HCT116 (cell line): Measurements from ENCODE around the gene MEF2D. TPM values are rescaled to one million over a fixed set of nuclear protein-coding genes. Genes with fewer than 3 reads are reported as not detected.

Experiments used
- ATAC-seq: fragments of 200-7000 bp; cut with Tn5 transposase; 2 replicates; pipeline ENCODE4 v1.9.1; 2020; ENCODE audit warnings: mild to moderate bottlenecking, moderate library complexity
- BruUV-seq: library from RNA; stranded (reverse); fragments of 400-500 nt; replicated peaks from 2 replicates; lab custom pipeline; 2021; lab: Mats Ljungman, UMichigan
- CTCF ChIA-PET: fragments of 300-600 bp; sonication (Branson Sonifier 250); formaldehyde crosslinking; loops from one replicate; lab custom pipeline; 2021; ENCODE audit warnings: antibody characterized with exemption; lab: Charles Lee
- POLR2A ChIA-PET: fragments of 300-600, 350-600 bp; sonication (Branson Sonifier 250); formaldehyde crosslinking; loops from one replicate; lab custom pipeline; 2021; ENCODE audit warnings: antibody characterized with exemption; lab: Charles Lee
- RAD21 ChIA-PET, 2 experiments: fragments of 300-600 bp; sonication (Branson Sonifier 250); formaldehyde crosslinking; loops; one replicate each; lab custom pipeline; 2023; ENCODE audit warnings: low total read pairs in 2 of 2; ENCODE audit not compliant: uncharacterized antibody in 2 of 2, unreplicated experiment in 2 of 2, low non-redundant PET in 1 of 2; lab: Charles Lee
- DNase-seq: peaks from one replicate; pipeline ENCODE4 v3.0.0-alpha.2; 2010; ENCODE audit warnings: low read depth, low spot score
- H2AFZ ChIP-seq: fragments of 200-600 bp; shearing (Covaris generic), sonication (generic); 2 replicates; pipeline ENCODE4 v1.6.1; 2017; ENCODE audit warnings: low read depth, mixed run types, mixed read lengths, antibody characterized with exemption, low read length; ENCODE audit not compliant: poor library complexity, severe bottlenecking
- H3K27ac ChIP-seq: 2 replicates; pipeline ENCODE4 v1.5.1; 2012; ENCODE audit warnings: low read depth, low read length
- H3K27me3 ChIP-seq: fragments of 200-600 bp; sonication (generic); 2 replicates; pipeline ENCODE4 v1.6.1; 2016; ENCODE audit warnings: mixed run types, low read length, mixed read lengths; ENCODE audit not compliant: insufficient read depth
- H3K36me3 ChIP-seq, 2 experiments: fragments of 200-500 bp in 1 of 2; fragments of 200-600 bp in 1 of 2; sonication (Bioruptor generic) in 1 of 2; sonication (generic) in 1 of 2; 2 replicates each; pipeline versions ENCODE4 v1.5.1 to v1.6.1; 2014 to 2016; ENCODE audit warnings: low read length in 2 of 2, inconsistent platforms in 1 of 2, mixed read lengths in 1 of 2, mixed run types in 1 of 2; ENCODE audit not compliant: insufficient read depth in 2 of 2, control insufficient read depth in 1 of 2
- H3K4me1 ChIP-seq, 2 experiments: fragments of 200-600 bp in 1 of 2; sonication (generic) in 1 of 2; 2 replicates each; pipeline versions ENCODE4 v1.5.1 to v1.6.1; 2012 to 2017; ENCODE audit warnings: low read length in 2 of 2, inconsistent platforms in 1 of 2, mild to moderate bottlenecking in 1 of 2, mixed read lengths in 1 of 2, mixed run types in 1 of 2, moderate library complexity in 1 of 2; ENCODE audit not compliant: insufficient read depth in 2 of 2, control insufficient read depth in 1 of 2
- H3K4me2 ChIP-seq: fragments of 200-600 bp; sonication (generic); 2 replicates; pipeline ENCODE4 v1.6.1; 2017; ENCODE audit warnings: mixed run types, low read length, mixed read lengths
- H3K4me3 ChIP-seq, 2 experiments: fragments of 200-600 bp in 1 of 2; sonication (generic) in 1 of 2; replicated peaks in 1 of 2; 2 replicates each; pipeline ENCODE4 v1.5.1; 2011 to 2016; ENCODE audit warnings: low read length in 2 of 2, control low read depth in 1 of 2, low read depth in 1 of 2, mild to moderate bottlenecking in 1 of 2, mixed read lengths in 1 of 2, mixed run types in 1 of 2
- H3K79me2 ChIP-seq: fragments of 200-600 bp; sonication (generic); 2 replicates; pipeline ENCODE4 v1.6.1; 2017; ENCODE audit warnings: mild to moderate bottlenecking, mixed run types, low read length, moderate library complexity, mixed read lengths; ENCODE audit not compliant: insufficient read depth
- H3K9ac ChIP-seq: fragments of 200-600 bp; sonication (generic); 2 replicates; pipeline ENCODE4 v1.6.1; 2016; ENCODE audit warnings: low read length, mixed read lengths
- H3K9me2 ChIP-seq: fragments of 200-600 bp; sonication (generic), shearing (Covaris generic); 2 replicates; pipeline ENCODE4 v1.6.1; 2017; ENCODE audit warnings: mixed run types, mild to moderate bottlenecking, moderate library complexity; ENCODE audit not compliant: insufficient read depth
- H3K9me3 ChIP-seq, 2 experiments: fragments of 200-500 bp in 1 of 2; fragments of 200-600 bp in 1 of 2; sonication (Bioruptor generic) in 1 of 2; sonication (generic) in 1 of 2; 2 replicates each; pipeline ENCODE4 v1.6.1; 2014 to 2017; ENCODE audit warnings: low read length in 2 of 2, mixed read lengths in 2 of 2, inconsistent platforms in 1 of 2, low read depth in 1 of 2, mild to moderate bottlenecking in 1 of 2, mixed run types in 1 of 2, moderate library complexity in 1 of 2; ENCODE audit not compliant: control insufficient read depth in 1 of 2, insufficient read depth in 1 of 2
- H4K20me1 ChIP-seq: fragments of 200-600 bp; sonication (generic), shearing (Covaris generic); 2 replicates; pipeline ENCODE4 v1.6.1; 2017; ENCODE audit warnings: mixed run types, mild to moderate bottlenecking, moderate library complexity; ENCODE audit not compliant: insufficient read depth
- ATF3 ChIP-seq: IDR thresholded peaks from 2 replicates; pipeline ENCODE4 v1.6.1; 2012
- EGR1 ChIP-seq: IDR thresholded peaks from 2 replicates; pipeline ENCODE4 v1.6.1; 2012; ENCODE audit warnings: low read depth
- ELF1 ChIP-seq: IDR thresholded peaks from 2 replicates; pipeline ENCODE4 v1.6.1; 2012; ENCODE audit warnings: low read depth, borderline replicate concordance
- EZH2phosphoT487 ChIP-seq: fragments of 200-600 bp; IDR thresholded peaks from 2 replicates; pipeline ENCODE4 v1.6.1; 2018; ENCODE audit warnings: antibody characterized with exemption, borderline replicate concordance
- FOSL1 ChIP-seq: IDR thresholded peaks from 2 replicates; pipeline ENCODE4 v1.6.1; 2012; ENCODE audit warnings: low read depth
- JUND ChIP-seq: IDR thresholded peaks from 2 replicates; pipeline ENCODE4 v1.6.1; 2012
- POLR2AphosphoS5 ChIP-seq: IDR thresholded peaks from 2 replicates; pipeline ENCODE4 v1.6.1; 2011; ENCODE audit warnings: mild to moderate bottlenecking, low read depth, low read length, moderate library complexity
- RAD21 ChIP-seq: IDR thresholded peaks from 2 replicates; pipeline ENCODE4 v1.6.1; 2012; ENCODE audit warnings: low read depth, mild to moderate bottlenecking
- REST ChIP-seq: IDR thresholded peaks from 2 replicates; pipeline ENCODE4 v1.6.1; 2012; ENCODE audit warnings: low read depth
- SIN3A ChIP-seq: IDR thresholded peaks from 2 replicates; pipeline ENCODE4 v1.6.1; 2012; ENCODE audit warnings: low read depth
- SP1 ChIP-seq: IDR thresholded peaks from 2 replicates; pipeline ENCODE4 v1.6.1; 2012; ENCODE audit warnings: low read depth
- TCF7L2 ChIP-seq: IDR thresholded peaks from 2 replicates; pipeline ENCODE4 v1.7.0; 2011; ENCODE audit warnings: borderline replicate concordance, inconsistent platforms; ENCODE audit not compliant: insufficient read depth, insufficient read length; ENCODE audit errors: extremely low read depth
- ZNF274 ChIP-seq: fragments of 200-500 bp; sonication (Bioruptor generic); IDR thresholded peaks from 2 replicates; pipeline ENCODE4 v1.6.1; 2014; ENCODE audit warnings: mild to moderate bottlenecking, low read depth, low read length, inconsistent platforms
- intact Hi-C: fragments of 100-400 bp; cut with micrococcal nuclease; formaldehyde crosslinking; loops from 2 replicates; pipeline ENCODE4 v1.10.0; 2022
- total RNA-seq: library from RNA; stranded (reverse); gene quantifications from one replicate; pipeline ENCODE4 v1.2.1, GENCODE V29; 2021; ENCODE audit not compliant: unreplicated experiment
- TF ChIP-seq, protein P1 (sequence below): IDR thresholded peaks from 2 replicates; pipeline ENCODE4 v1.6.1; 2011; ENCODE audit warnings: mild to moderate bottlenecking, low read length, moderate library complexity; ENCODE audit not compliant: insufficient replicate concordance; ENCODE audit errors: extremely low read depth

The MEF2D gene
- total RNA-seq, 1 experiment from 2014 or later: 44.2 TPM

- CTCF ChIA-PET: no interaction called here
- TF ChIP-seq EGR1 (no peak), ATF3 (no peak), ZNF274 (no peak), SP1 (no peak), EZH2phosphoT487 (no peak), ELF1 (no peak), RAD21 (no peak)
- H3K4me3 ChIP-seq: no peak overlapping the region
- no peaks in the 10 kb centered on the region for H4K20me1 ChIP-seq
- POLR2A ChIA-PET: no interaction called here
- no peak overlapping the region for H3K27ac ChIP-seq
- H3K4me2 ChIP-seq: no peak overlapping the region
- no peaks in the 10 kb centered on the region for H3K9me3 ChIP-seq
- no peak overlapping the region for H3K9ac ChIP-seq
- no peaks in the 10 kb centered on the region for H3K9me2 ChIP-seq
- no TSS peak for BruUV-seq
- no peaks in the 10 kb centered on the region for H3K27me3 ChIP-seq
- ATAC-seq (no peak), DNase-seq (no peak)
- no peak overlapping the region for H2AFZ ChIP-seq
- RAD21 ChIA-PET: no interaction called here
- H3K79me2 ChIP-seq: peaks cover 59% of the 10 kb centered on the region
- peaks cover 0 to 13% of the 10 kb centered on the region in 2 experiments; a peak in 1 of 4 replicates for H3K36me3 ChIP-seq
- intact Hi-C loops: no loop called here
- H3K4me1 ChIP-seq: peaks cover 8 to 38% of the 10 kb centered on the region in 2 experiments; a peak in 3 of 4 replicates
These were observed 83.1 kb downstream of the MEF2D start for GRCh38 chr1:156417401-156418020.

DNA sequence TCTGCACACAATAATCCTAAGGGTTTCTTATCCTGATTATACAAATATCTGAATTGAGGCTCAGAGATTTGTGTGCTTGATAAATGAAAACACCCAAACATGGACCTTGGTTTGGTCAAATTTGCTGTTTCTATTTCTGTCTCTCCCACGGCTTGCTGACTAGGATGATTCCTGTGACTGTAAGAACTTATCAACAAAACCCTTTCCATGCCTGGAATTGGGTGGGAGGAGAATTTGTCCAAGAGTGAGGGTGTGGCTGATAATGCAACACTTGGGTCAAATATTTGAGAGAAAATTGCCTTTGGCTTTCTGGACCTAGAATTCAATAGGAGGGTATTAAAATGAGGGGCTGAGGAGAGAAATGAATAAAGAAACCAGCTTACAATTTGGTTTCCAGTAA, 83.6 kb downstream of the MEF2D start:
- no peak overlapping the region for H3K4me2 ChIP-seq
- intact Hi-C loops: no loop called here
- ChIA-PET CTCF (no interaction called here), RAD21 (no interaction called here), POLR2A (no interaction called here)
- H2AFZ ChIP-seq: no peak overlapping the region
- no peaks in the 10 kb centered on the region for H3K9me3 ChIP-seq
- no peak overlapping the region for H3K4me3 ChIP-seq
- no peaks in the 10 kb centered on the region for H3K27me3 ChIP-seq
- peaks cover 59% of the 10 kb centered on the region for H3K79me2 ChIP-seq
- H3K9ac ChIP-seq: no peak overlapping the region
- peaks cover 0 to 18% of the 10 kb centered on the region in 2 experiments; a peak in 1 of 4 replicates for H3K36me3 ChIP-seq
- no peak for ATAC-seq
- no peak overlapping the region for H3K27ac ChIP-seq
- peaks cover 3 to 32% of the 10 kb centered on the region in 2 experiments; a peak in 2 of 4 replicates for H3K4me1 ChIP-seq
- no TSS peak for BruUV-seq
- no peaks in the 10 kb centered on the region for H4K20me1 ChIP-seq
- no peaks in the 10 kb centered on the region for H3K9me2 ChIP-seq
- no peak for DNase-seq
- TF ChIP-seq EZH2phosphoT487: no peak
- TF ChIP-seq FOSL1: no peak
- TF ChIP-seq JUND: no peak
- no peak for TF ChIP-seq TCF7L2
- no peak for TF ChIP-seq POLR2AphosphoS5
- no peak for TF ChIP-seq SIN3A
- no peak for TF ChIP-seq ATF3
- TF ChIP-seq REST: no peak
- TF ChIP-seq ZNF274: no peak
- TF ChIP-seq, protein P1, sequence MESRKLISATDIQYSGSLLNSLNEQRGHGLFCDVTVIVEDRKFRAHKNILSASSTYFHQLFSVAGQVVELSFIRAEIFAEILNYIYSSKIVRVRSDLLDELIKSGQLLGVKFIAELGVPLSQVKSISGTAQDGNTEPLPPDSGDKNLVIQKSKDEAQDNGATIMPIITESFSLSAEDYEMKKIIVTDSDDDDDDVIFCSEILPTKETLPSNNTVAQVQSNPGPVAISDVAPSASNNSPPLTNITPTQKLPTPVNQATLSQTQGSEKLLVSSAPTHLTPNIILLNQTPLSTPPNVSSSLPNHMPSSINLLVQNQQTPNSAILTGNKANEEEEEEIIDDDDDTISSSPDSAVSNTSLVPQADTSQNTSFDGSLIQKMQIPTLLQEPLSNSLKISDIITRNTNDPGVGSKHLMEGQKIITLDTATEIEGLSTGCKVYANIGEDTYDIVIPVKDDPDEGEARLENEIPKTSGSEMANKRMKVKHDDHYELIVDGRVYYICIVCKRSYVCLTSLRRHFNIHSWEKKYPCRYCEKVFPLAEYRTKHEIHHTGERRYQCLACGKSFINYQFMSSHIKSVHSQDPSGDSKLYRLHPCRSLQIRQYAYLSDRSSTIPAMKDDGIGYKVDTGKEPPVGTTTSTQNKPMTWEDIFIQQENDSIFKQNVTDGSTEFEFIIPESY: no peak
